Activated CD8-positive, alpha-beta memory T cell treated with anti-CD3 and anti-CD28 coated beads, Interleukin-2, amount 50 U/mL, for 4 hours (primary cell): ENCODE results near the gene FAM111B.
A peak's percentile ranks its signal among the peaks of the same experiment; 100 is the strongest.
"Not testable (repeated sequence)": the region's sequence is repeated elsewhere in the genome, so short reads cannot be mapped to it uniquely, and the experiment has no call there.

ENCODE experiments used
- DNase-seq: peaks from one replicate; pipeline ENCODE4 v3.0.0-alpha.2; 2020

The FAM111B gene

GRCh38 chr11:59107721-59108120 is 684 bp downstream of the FAM111B start:
- DNase-seq = not testable (repeated sequence)

- DNase-seq = no peak
Measured at GRCh38 chr11:59112494-59112893, 5.5 kb downstream of the FAM111B start.

GRCh38 chr11:59114344-59114743 is 7.3 kb downstream of the FAM111B start:
- DNase-seq = no peak

GRCh38 chr11:59115553-59115952 is 8.5 kb downstream of the FAM111B start:
- DNase-seq = no peak

- DNase-seq = no peak
Measured at GRCh38 chr11:59117774-59118173, 10.7 kb downstream of the FAM111B start.

GRCh38 chr11:59119826-59120225 is 12.8 kb downstream of the FAM111B start:
- DNase-seq = no peak

GRCh38 chr11:59135648-59136461 is 28.8 kb downstream of the FAM111B start:
- peak; percentile 89 for DNase-seq

- not testable (repeated sequence) for DNase-seq
Measured at GRCh38 chr11:59136551-59136950, 29.5 kb downstream of the FAM111B start.

- DNase-seq = no peak
Measured at GRCh38 chr11:59137190-59137589, 30.2 kb downstream of the FAM111B start.

- DNase-seq = no peak
Measured at GRCh38 chr11:59138643-59139042, 31.6 kb downstream of the FAM111B start.

GRCh38 chr11:59141191-59141590 is 34.2 kb downstream of the FAM111B start:
- DNase-seq = no peak

- no peak for DNase-seq
Measured at GRCh38 chr11:59141673-59142460, 34.8 kb downstream of the FAM111B start.

GRCh38 chr11:59142530-59143507 is 35.8 kb downstream of the FAM111B start, which contains the start of gene FAM111A:
Gene FAM111A (plus strand): TSS chr11:59142856. CDS start chr11:59148873, 6,017 bp downstream.
- DNase-seq = peak; percentile 81

- no peak for DNase-seq
Measured at GRCh38 chr11:59144096-59144495, 37.1 kb downstream of the FAM111B start.

GRCh38 chr11:59144579-59145345 is 37.7 kb downstream of the FAM111B start:
- DNase-seq = peak; percentile 55

GRCh38 chr11:59145534-59145933 is 38.5 kb downstream of the FAM111B start:
- DNase-seq = no peak

GRCh38 chr11:59151761-59152160 is 44.7 kb downstream of the FAM111B start:
- DNase-seq = no peak

- no peak for DNase-seq
Measured at GRCh38 chr11:59152312-59152951, 45.4 kb downstream of the FAM111B start.

- DNase-seq = no peak
Measured at GRCh38 chr11:59154610-59155009, 47.6 kb downstream of the FAM111B start.

GRCh38 chr11:59157433-59157832 is 50.4 kb downstream of the FAM111B start:
- DNase-seq = no peak
